ENCODE measurements around the gene GPR17.

GRCh38 chr2:127674241-127675209 lies 28.6 kb downstream of the GPR17 start:
- TF ChIP-seq CTCF (IDR thresholded peaks at IDR 0.05) (no peak), EP300 (IDR thresholded peaks at IDR 0.05) (peak in 1 of 2 donors; percentile 6)
